ENCODE results near the gene DLG2. TPM values are rescaled to one million over a fixed set of nuclear protein-coding genes. Genes with fewer than 3 reads are reported as not detected.
"Not testable (repeated sequence)": the region's sequence is repeated elsewhere in the genome, so short reads cannot be mapped to it uniquely, and the experiment has no call there.

Gene DLG2
- polyA plus RNA-seq, 3 donors: 0.24 to 0.39 TPM; not detected in 1

- Mint-ChIP-seq H3K9me3 (peaks cover 0 to 3% (median 0%) of the 10 kb centered on the region in 7 donors), H3K36me3 (no peaks in the 10 kb centered on the region), H3K27ac (no peak overlapping the region), H3K4me3 (no peak overlapping the region), H3K4me1 (no peaks in the 10 kb centered on the region), H3K27me3 (ENCODE audit: low read depth in 3 of 3) (no peaks in the 10 kb centered on the region)
- no peak overlapping the region for H3K4me2 ChIP-seq (replicated peaks; ENCODE audit: extremely low read depth, low read length, poor library complexity, severe bottlenecking)
- H3K9me3 ChIP-seq (replicated peaks in 1 of 2; ENCODE audit: control insufficient read depth in 1 of 2, insufficient read depth in 1 of 2, low read length in 2 of 2): no peaks in the 10 kb centered on the region
- no peaks in the 10 kb centered on the region for H3K27me3 ChIP-seq (ENCODE audit: control insufficient read depth in 2 of 2, insufficient read depth in 2 of 2, low read length in 2 of 2)
- intact Hi-C loops (cut with micrococcal nuclease): no loop called here
- H3K36me3 ChIP-seq (replicated peaks in 1 of 2; ENCODE audit: control insufficient read depth in 1 of 2, insufficient read depth in 2 of 2, low read length in 2 of 2): no peaks in the 10 kb centered on the region
- no peak overlapping the region for H3K4me3 ChIP-seq (replicated peaks in 1 of 3; ENCODE audit: low read depth in 2 of 3, low read length in 3 of 3)
- no peaks in the 10 kb centered on the region for H3K4me1 ChIP-seq (ENCODE audit: control insufficient read depth in 1 of 2, insufficient read depth in 2 of 2, low read length in 2 of 2)
- no peak for TF ChIP-seq CTCF (IDR thresholded peaks at IDR 0.05)
- no peak overlapping the region for H2AFZ ChIP-seq (ENCODE audit: insufficient read depth, low read depth, low read length, poor library complexity, severe bottlenecking)
- WGBS (ENCODE audit: insufficient coverage): 68% methylated on average over 3 of the region's 6 CpGs
- no peak overlapping the region for H3K9ac ChIP-seq (ENCODE audit: insufficient read depth, low read length, poor library complexity, severe bottlenecking)
- no peaks in the 10 kb centered on the region for H3K79me2 ChIP-seq (ENCODE audit: insufficient read depth, low read length)
- H3K27ac ChIP-seq (ENCODE audit: low read depth in 1 of 2, low read length in 2 of 2): no peak overlapping the region
- DNase-seq: no peak
- H4K20me1 ChIP-seq (ENCODE audit: insufficient read depth, low read length): no peaks in the 10 kb centered on the region
Measured at GRCh38 chr11:85619499-85619898, 7.6 kb downstream of the DLG2 start.

- Mint-ChIP-seq H3K9me3 (peaks cover 3 to 10% (median 5%) of the 10 kb centered on the region in 7 donors), H3K27ac (peak overlapping the region in 2 of 7 donors; percentile 41 to 68), H3K4me1 (peaks cover 15% of the 10 kb centered on the region)
- WGBS (ENCODE audit: insufficient coverage): 0% methylated on average over 1 of the region's 2 CpGs
- H4K20me1 ChIP-seq (ENCODE audit: insufficient read depth, low read length); H3K27ac ChIP-seq (ENCODE audit: low read depth in 1 of 2, low read length in 2 of 2); H3K79me2 ChIP-seq (ENCODE audit: insufficient read depth, low read length); H3K4me1 ChIP-seq (ENCODE audit: control insufficient read depth in 1 of 2, insufficient read depth in 2 of 2, low read length in 2 of 2); H3K4me2 ChIP-seq (replicated peaks; ENCODE audit: extremely low read depth, low read length, poor library complexity, severe bottlenecking); H3K27me3 ChIP-seq (ENCODE audit: control insufficient read depth in 2 of 2, insufficient read depth in 2 of 2, low read length in 2 of 2); H3K27me3 Mint-ChIP-seq (ENCODE audit: low read depth in 3 of 3); H3K36me3 Mint-ChIP-seq; H3K4me3 ChIP-seq (replicated peaks in 1 of 3; ENCODE audit: low read depth in 2 of 3, low read length in 3 of 3); H3K36me3 ChIP-seq (replicated peaks in 1 of 2; ENCODE audit: control insufficient read depth in 1 of 2, insufficient read depth in 2 of 2, low read length in 2 of 2); intact Hi-C loops (cut with micrococcal nuclease); H3K4me3 Mint-ChIP-seq; H3K9ac ChIP-seq (ENCODE audit: insufficient read depth, low read length, poor library complexity, severe bottlenecking); H2AFZ ChIP-seq (ENCODE audit: insufficient read depth, low read depth, low read length, poor library complexity, severe bottlenecking); H3K9me3 ChIP-seq (replicated peaks in 1 of 2; ENCODE audit: control insufficient read depth in 1 of 2, insufficient read depth in 1 of 2, low read length in 2 of 2): not testable (repeated sequence)
- peak in 1 of 3 donors; percentile 26 for DNase-seq
Measured at GRCh38 chr11:85611643-85612042, 15.5 kb downstream of the DLG2 start.

- H3K4me2 ChIP-seq (replicated peaks; ENCODE audit: extremely low read depth, low read length, poor library complexity, severe bottlenecking); H3K27ac Mint-ChIP-seq; H3K4me3 ChIP-seq (replicated peaks in 1 of 3; ENCODE audit: low read depth in 2 of 3, low read length in 3 of 3); H3K27ac ChIP-seq (ENCODE audit: low read depth in 1 of 2, low read length in 2 of 2); intact Hi-C loops (cut with micrococcal nuclease); H3K27me3 Mint-ChIP-seq (ENCODE audit: low read depth in 3 of 3); H3K9ac ChIP-seq (ENCODE audit: insufficient read depth, low read length, poor library complexity, severe bottlenecking); H3K4me3 Mint-ChIP-seq; H4K20me1 ChIP-seq (ENCODE audit: insufficient read depth, low read length); H3K4me1 ChIP-seq (ENCODE audit: control insufficient read depth in 1 of 2, insufficient read depth in 2 of 2, low read length in 2 of 2); H3K9me3 ChIP-seq (replicated peaks in 1 of 2; ENCODE audit: control insufficient read depth in 1 of 2, insufficient read depth in 1 of 2, low read length in 2 of 2); H3K36me3 ChIP-seq (replicated peaks in 1 of 2; ENCODE audit: control insufficient read depth in 1 of 2, insufficient read depth in 2 of 2, low read length in 2 of 2); H3K27me3 ChIP-seq (ENCODE audit: control insufficient read depth in 2 of 2, insufficient read depth in 2 of 2, low read length in 2 of 2); H2AFZ ChIP-seq (ENCODE audit: insufficient read depth, low read depth, low read length, poor library complexity, severe bottlenecking); H3K36me3 Mint-ChIP-seq; H3K79me2 ChIP-seq (ENCODE audit: insufficient read depth, low read length); DNase-seq: not testable (repeated sequence)
- peaks cover 15% of the 10 kb centered on the region for H3K4me1 Mint-ChIP-seq
- 75% methylated on average over 2 of the region's 2 CpGs for WGBS (ENCODE audit: insufficient coverage)
- peaks cover 4 to 14% (median 8%) of the 10 kb centered on the region in 7 donors for H3K9me3 Mint-ChIP-seq
Measured at GRCh38 chr11:85609286-85609685, 17.9 kb downstream of the DLG2 start.

GRCh38 chr11:85608621-85609020 is 18.5 kb downstream of the DLG2 start:
- H3K4me2 ChIP-seq (replicated peaks; ENCODE audit: extremely low read depth, low read length, poor library complexity, severe bottlenecking); H3K4me3 Mint-ChIP-seq; H3K27ac ChIP-seq (ENCODE audit: low read depth in 1 of 2, low read length in 2 of 2); H3K4me3 ChIP-seq (replicated peaks in 1 of 3; ENCODE audit: low read depth in 2 of 3, low read length in 3 of 3); intact Hi-C loops (cut with micrococcal nuclease); H3K36me3 ChIP-seq (replicated peaks in 1 of 2; ENCODE audit: control insufficient read depth in 1 of 2, insufficient read depth in 2 of 2, low read length in 2 of 2); H3K9me3 ChIP-seq (replicated peaks in 1 of 2; ENCODE audit: control insufficient read depth in 1 of 2, insufficient read depth in 1 of 2, low read length in 2 of 2); DNase-seq; H3K36me3 Mint-ChIP-seq; H3K4me1 ChIP-seq (ENCODE audit: control insufficient read depth in 1 of 2, insufficient read depth in 2 of 2, low read length in 2 of 2); H4K20me1 ChIP-seq (ENCODE audit: insufficient read depth, low read length); H3K27me3 Mint-ChIP-seq (ENCODE audit: low read depth in 3 of 3); H3K9ac ChIP-seq (ENCODE audit: insufficient read depth, low read length, poor library complexity, severe bottlenecking); H3K79me2 ChIP-seq (ENCODE audit: insufficient read depth, low read length); H3K27ac Mint-ChIP-seq; H3K27me3 ChIP-seq (ENCODE audit: control insufficient read depth in 2 of 2, insufficient read depth in 2 of 2, low read length in 2 of 2); H2AFZ ChIP-seq (ENCODE audit: insufficient read depth, low read depth, low read length, poor library complexity, severe bottlenecking): not testable (repeated sequence)
- H3K9me3 Mint-ChIP-seq: peaks cover 3 to 11% (median 5%) of the 10 kb centered on the region in 7 donors
- H3K4me1 Mint-ChIP-seq: peaks cover 15% of the 10 kb centered on the region

Measured in CD14-positive monocyte (primary cell).